Superior temporal gyrus (tissue), 1 donor: Measurements from ENCODE around the gene AHDC1.
A peak's percentile ranks its signal among the peaks of the same experiment; 100 is the strongest.

Experiments
- DNase-seq: peaks from one replicate; pipeline ENCODE4 v3.0.0-alpha.2; 2016; ENCODE audit errors: extremely low spot score

Gene AHDC1

GRCh38 chr1:27614043-27614624 is 10.2 kb upstream of the AHDC1 start:
- no peak for DNase-seq

- DNase-seq: no peak
These were observed 8.8 kb upstream of the AHDC1 start for GRCh38 chr1:27612718-27613117.

GRCh38 chr1:27611450-27611849 is 7.5 kb upstream of the AHDC1 start:
- no peak for DNase-seq

GRCh38 chr1:27609618-27610240 is 5.8 kb upstream of the AHDC1 start:
- DNase-seq: no peak

GRCh38 chr1:27609210-27609555 is 5.2 kb upstream of the AHDC1 start:
- no peak for DNase-seq

- DNase-seq: no peak
These were observed 3.4 kb upstream of the AHDC1 start for GRCh38 chr1:27607239-27607804.

GRCh38 chr1:27606708-27607238 is 2.8 kb upstream of the AHDC1 start:
- no peak for DNase-seq

GRCh38 chr1:27605796-27606707 is 2.1 kb upstream of the AHDC1 start:
- peak; percentile 83 for DNase-seq

- DNase-seq: no peak
These were observed 1.4 kb upstream of the AHDC1 start for GRCh38 chr1:27605300-27605766.

- no peak for DNase-seq
These were observed 795 bp upstream of the AHDC1 start for GRCh38 chr1:27604579-27605299.

- DNase-seq: no peak
These were observed 649 bp downstream of the AHDC1 start for GRCh38 chr1:27603309-27603680.

- DNase-seq: no peak
These were observed 1.3 kb downstream of the AHDC1 start for GRCh38 chr1:27602462-27603308.

- peak; percentile 47 for DNase-seq
These were observed 2.0 kb downstream of the AHDC1 start for GRCh38 chr1:27601771-27602461.

- DNase-seq: no peak
These were observed 2.6 kb downstream of the AHDC1 start for GRCh38 chr1:27601321-27601770.

- no peak for DNase-seq
These were observed 3.3 kb downstream of the AHDC1 start for GRCh38 chr1:27600498-27601175.

- no peak for DNase-seq
These were observed 4.1 kb downstream of the AHDC1 start for GRCh38 chr1:27599605-27600497.

GRCh38 chr1:27598902-27599528 is 4.9 kb downstream of the AHDC1 start:
- no peak for DNase-seq

- no peak for DNase-seq
These were observed 5.7 kb downstream of the AHDC1 start for GRCh38 chr1:27598295-27598687.
